GM12878 (cell line): ENCODE data around the gene MDM4. TPM values are rescaled to one million over a fixed set of nuclear protein-coding genes. Genes with fewer than 3 reads are reported as not detected.
A peak's percentile ranks its signal among the peaks of the same experiment; 100 is the strongest.

Source experiments
- ATF7 ChIP-seq: fragments of 450-650 bp; IDR thresholded peaks from 2 replicates; pipeline ENCODE4 v1.6.1; 2016; ENCODE audit warnings: low read depth, mild to moderate bottlenecking
- CBX5 ChIP-seq: sonication (generic); IDR thresholded peaks from 2 replicates; pipeline ENCODE4 v1.6.1; 2016; ENCODE audit warnings: low read depth, moderate library complexity, mild to moderate bottlenecking, inconsistent platforms
- CREB1 ChIP-seq: IDR thresholded peaks from 2 replicates; pipeline ENCODE4 v1.6.1; 2012; ENCODE audit warnings: low read depth, mild to moderate bottlenecking, inconsistent platforms
- ETV6 ChIP-seq, 2 experiments: fragments of 450-650 bp in 1 of 2; IDR thresholded peaks in 1 of 2; conservative IDR thresholded peaks in 1 of 2; 2 replicates each; pipeline ENCODE4 v1.6.1; 2014; ENCODE audit warnings: antibody characterized with exemption in 1 of 2, borderline replicate concordance in 1 of 2, low read depth in 1 of 2, mild to moderate bottlenecking in 1 of 2, moderate library complexity in 1 of 2
- NBN ChIP-seq: fragments of 450-650 bp; IDR thresholded peaks from 2 replicates; pipeline ENCODE4 v1.6.1; 2016
- NR2C1 ChIP-seq: fragments of 450-650 bp; IDR thresholded peaks from 2 replicates; pipeline ENCODE4 v1.6.1; 2017; ENCODE audit warnings: antibody characterized with exemption, mild to moderate bottlenecking, moderate library complexity
- NRF1 ChIP-seq: conservative IDR thresholded peaks from 2 replicates; pipeline ENCODE4 v1.6.1; 2011; ENCODE audit warnings: mild to moderate bottlenecking, low read depth, low read length, improper control_type of control experiment
- RAD21 ChIP-seq: IDR thresholded peaks from 2 replicates; pipeline ENCODE4 v1.6.1; 2011; ENCODE audit warnings: mild to moderate bottlenecking, low read depth, low read length, moderate library complexity; ENCODE audit not compliant: insufficient read depth
- RCOR1 ChIP-seq: conservative IDR thresholded peaks from 2 replicates; pipeline ENCODE4 v1.6.1; 2012; ENCODE audit warnings: low read depth, low read length, improper control_type of control experiment
- RUNX3 ChIP-seq: IDR thresholded peaks from 2 replicates; pipeline ENCODE4 v1.6.1; 2012; ENCODE audit warnings: low read length, inconsistent platforms
- SMAD1 ChIP-seq: fragments of 450-650 bp; IDR thresholded peaks from 2 replicates; pipeline ENCODE4 v1.6.1; 2018; ENCODE audit warnings: mild to moderate bottlenecking, low read depth; ENCODE audit not compliant: partially characterized antibody
- SUPT20H ChIP-seq: IDR thresholded peaks from 2 replicates; pipeline ENCODE4 v1.6.1; 2011; ENCODE audit warnings: low read depth, mild to moderate bottlenecking, low read length, moderate library complexity, borderline replicate concordance; ENCODE audit not compliant: control insufficient read depth
- TAF1 ChIP-seq: IDR thresholded peaks from 2 replicates; pipeline ENCODE4 v1.6.1; 2011; ENCODE audit warnings: mild to moderate bottlenecking, low read depth, low read length, borderline replicate concordance
- TBL1XR1 ChIP-seq: IDR thresholded peaks from 2 replicates; pipeline ENCODE4 v1.6.1; 2012; ENCODE audit warnings: low read depth, low read length, improper control_type of control experiment
- TCF3 ChIP-seq: IDR thresholded peaks from 2 replicates; pipeline ENCODE4 v1.6.1; 2012; ENCODE audit warnings: low read depth, mild to moderate bottlenecking, low read length, borderline replicate concordance; ENCODE audit not compliant: insufficient read depth
- TCF7 ChIP-seq: IDR thresholded peaks from 2 replicates; pipeline ENCODE4 v1.6.1; 2014; ENCODE audit warnings: antibody characterized with exemption, borderline replicate concordance
- YBX1 ChIP-seq: fragments of 450-650 bp; IDR thresholded peaks from 2 replicates; pipeline ENCODE4 v1.6.1; 2016; ENCODE audit warnings: antibody characterized with exemption
- YY1 ChIP-seq: IDR thresholded peaks from 2 replicates; pipeline ENCODE4 v1.6.1; 2011; ENCODE audit warnings: low read depth, mild to moderate bottlenecking, low read length
- polyA plus RNA-seq, 11 experiments: library from polyadenylated mRNA; depleted of rRNA in 4 of 11; unstranded in 6 of 11; stranded (reverse) in 5 of 11; fragments of >200 nt; fragmentation: Nextera tagmentation in 4 of 11; fragmentation: Illumina TruSeq in 1 of 11; extraction: Ambion mirVana in 4 of 11; extraction: Trizol in 1 of 11; gene quantifications; 1 replicate in 1 of 11; 2 replicates in 10 of 11; pipeline versions ENCODE4 v1.2.1 to v1.2.3, GENCODE V29; 2011 to 2016; ENCODE audit warnings: inconsistent platforms in 2 of 11, missing spikeins in 2 of 11, low read depth in 1 of 11
- total RNA-seq, 4 experiments: library from RNA; depleted of rRNA in 3 of 4; stranded (reverse); fragments of >200 nt in 3 of 4; fragmentation: Illumina TruSeq in 1 of 4; extraction: Trizol in 1 of 4; gene quantifications; 2 replicates each; pipeline versions ENCODE4 v1.2.1 to v1.2.3, GENCODE V29; 2013 to 2021
- TF ChIP-seq, protein P1 (sequence below): IDR thresholded peaks from 2 replicates; pipeline ENCODE4 v1.6.1; 2012; ENCODE audit warnings: mild to moderate bottlenecking, low read depth, low read length
- TF ChIP-seq, protein P2 (sequence below): fragments of 450-650 bp; conservative IDR thresholded peaks from 2 replicates; pipeline ENCODE4 v1.6.1; 2017; ENCODE audit warnings: mild to moderate bottlenecking, moderate library complexity
- TF ChIP-seq, protein P3 (sequence below): fragments of 450-650 bp; IDR thresholded peaks from 2 replicates; pipeline ENCODE4 v1.6.1; 2018; ENCODE audit warnings: borderline replicate concordance, mild to moderate bottlenecking; ENCODE audit not compliant: partially characterized antibody
- TF ChIP-seq, protein P4 (sequence below): IDR thresholded peaks from 2 replicates; pipeline ENCODE4 v1.6.1; 2011; ENCODE audit warnings: low read depth, mild to moderate bottlenecking, low read length, moderate library complexity, borderline replicate concordance; ENCODE audit errors: extremely low read depth

The MDM4 gene
- total and polyA plus RNA-seq, 10 of the 15 experiments (the other 5 are each of a cell fraction or from before 2014, with no cell fraction given) = 2.5 to 74.4 (median 22.7) TPM

DNA sequence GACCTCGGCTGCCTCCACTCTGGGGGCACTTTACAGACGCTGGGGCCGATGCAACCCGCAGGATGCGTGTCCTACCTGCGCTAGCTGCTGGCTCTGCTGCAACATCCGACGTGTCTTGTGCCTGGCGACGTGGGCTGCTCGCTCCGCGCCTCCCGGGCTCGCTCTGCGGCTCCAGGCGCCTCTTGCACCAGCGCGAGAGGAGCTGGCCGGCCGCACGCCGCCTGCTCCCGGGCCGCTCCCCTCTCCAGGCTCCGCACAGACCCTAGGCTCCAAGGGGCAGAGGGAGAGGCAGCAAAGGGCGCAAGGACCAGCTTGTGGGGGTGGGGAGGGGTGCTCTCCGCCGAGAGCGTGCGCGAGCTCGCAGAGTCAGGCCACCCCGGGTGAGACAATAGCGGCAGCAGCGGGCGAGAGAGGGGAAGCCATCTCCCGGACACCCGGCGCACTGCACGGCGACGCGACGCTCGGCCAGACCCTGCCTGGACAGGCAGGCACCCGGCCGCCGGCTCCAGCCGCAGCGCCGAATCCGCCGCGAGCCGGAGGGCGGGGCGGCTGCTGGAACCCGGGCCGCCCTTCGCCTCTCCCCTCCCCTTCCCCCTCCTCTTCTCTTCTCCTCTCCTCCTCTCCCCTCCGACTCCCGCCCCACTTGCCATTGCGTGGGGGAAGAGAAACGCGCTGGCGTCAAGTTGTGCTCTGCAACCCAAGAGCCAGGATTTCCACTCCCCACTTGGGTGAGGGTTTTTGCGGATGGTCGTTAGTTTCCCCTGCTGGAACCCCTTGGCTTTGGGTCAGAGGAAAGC lies 21.7 kb upstream of the MDM4 start, which contains the start of gene PIK3C2B (continued):
- TF ChIP-seq, protein P1, sequence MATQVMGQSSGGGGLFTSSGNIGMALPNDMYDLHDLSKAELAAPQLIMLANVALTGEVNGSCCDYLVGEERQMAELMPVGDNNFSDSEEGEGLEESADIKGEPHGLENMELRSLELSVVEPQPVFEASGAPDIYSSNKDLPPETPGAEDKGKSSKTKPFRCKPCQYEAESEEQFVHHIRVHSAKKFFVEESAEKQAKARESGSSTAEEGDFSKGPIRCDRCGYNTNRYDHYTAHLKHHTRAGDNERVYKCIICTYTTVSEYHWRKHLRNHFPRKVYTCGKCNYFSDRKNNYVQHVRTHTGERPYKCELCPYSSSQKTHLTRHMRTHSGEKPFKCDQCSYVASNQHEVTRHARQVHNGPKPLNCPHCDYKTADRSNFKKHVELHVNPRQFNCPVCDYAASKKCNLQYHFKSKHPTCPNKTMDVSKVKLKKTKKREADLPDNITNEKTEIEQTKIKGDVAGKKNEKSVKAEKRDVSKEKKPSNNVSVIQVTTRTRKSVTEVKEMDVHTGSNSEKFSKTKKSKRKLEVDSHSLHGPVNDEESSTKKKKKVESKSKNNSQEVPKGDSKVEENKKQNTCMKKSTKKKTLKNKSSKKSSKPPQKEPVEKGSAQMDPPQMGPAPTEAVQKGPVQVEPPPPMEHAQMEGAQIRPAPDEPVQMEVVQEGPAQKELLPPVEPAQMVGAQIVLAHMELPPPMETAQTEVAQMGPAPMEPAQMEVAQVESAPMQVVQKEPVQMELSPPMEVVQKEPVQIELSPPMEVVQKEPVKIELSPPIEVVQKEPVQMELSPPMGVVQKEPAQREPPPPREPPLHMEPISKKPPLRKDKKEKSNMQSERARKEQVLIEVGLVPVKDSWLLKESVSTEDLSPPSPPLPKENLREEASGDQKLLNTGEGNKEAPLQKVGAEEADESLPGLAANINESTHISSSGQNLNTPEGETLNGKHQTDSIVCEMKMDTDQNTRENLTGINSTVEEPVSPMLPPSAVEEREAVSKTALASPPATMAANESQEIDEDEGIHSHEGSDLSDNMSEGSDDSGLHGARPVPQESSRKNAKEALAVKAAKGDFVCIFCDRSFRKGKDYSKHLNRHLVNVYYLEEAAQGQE = no peak
- TF ChIP-seq RUNX3 (peak; percentile 44; the same call in 1 of the 2 replicates), TAF1 (0 out of 2 replicates have a peak, but pooled peaks have one; percentile 44), SUPT20H (no peak), NBN (peak; percentile 94), NR2C1 (no peak), TCF7 (no peak), ETV6 (conservative IDR thresholded peaks at IDR 0.05 in 1 of 2, IDR thresholded peaks at IDR 0.05 in 1 of 2; ENCODE audit: borderline replicate concordance in 1 of 2, low read depth in 1 of 2) (no peak; a peak in 1 of 4 replicates), RCOR1 (no peak), TBL1XR1 (no peak), NRF1 (0 out of 2 replicates have a peak, but pooled peaks have one; percentile 16), CREB1 (no peak), ATF7 (no peak), YY1 (no peak; the same call in 1 of the 2 replicates), CBX5 (no peak), YBX1 (no peak), SMAD1 (no peak), RAD21 (peak; percentile 47), TCF3 (0 out of 2 replicates have a peak, but pooled peaks have one; percentile 13)
- TF ChIP-seq, protein P2, sequence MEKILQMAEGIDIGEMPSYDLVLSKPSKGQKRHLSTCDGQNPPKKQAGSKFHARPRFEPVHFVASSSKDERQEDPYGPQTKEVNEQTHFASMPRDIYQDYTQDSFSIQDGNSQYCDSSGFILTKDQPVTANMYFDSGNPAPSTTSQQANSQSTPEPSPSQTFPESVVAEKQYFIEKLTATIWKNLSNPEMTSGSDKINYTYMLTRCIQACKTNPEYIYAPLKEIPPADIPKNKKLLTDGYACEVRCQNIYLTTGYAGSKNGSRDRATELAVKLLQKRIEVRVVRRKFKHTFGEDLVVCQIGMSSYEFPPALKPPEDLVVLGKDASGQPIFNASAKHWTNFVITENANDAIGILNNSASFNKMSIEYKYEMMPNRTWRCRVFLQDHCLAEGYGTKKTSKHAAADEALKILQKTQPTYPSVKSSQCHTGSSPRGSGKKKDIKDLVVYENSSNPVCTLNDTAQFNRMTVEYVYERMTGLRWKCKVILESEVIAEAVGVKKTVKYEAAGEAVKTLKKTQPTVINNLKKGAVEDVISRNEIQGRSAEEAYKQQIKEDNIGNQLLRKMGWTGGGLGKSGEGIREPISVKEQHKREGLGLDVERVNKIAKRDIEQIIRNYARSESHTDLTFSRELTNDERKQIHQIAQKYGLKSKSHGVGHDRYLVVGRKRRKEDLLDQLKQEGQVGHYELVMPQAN = peak; percentile 54
- TF ChIP-seq, protein P3, sequence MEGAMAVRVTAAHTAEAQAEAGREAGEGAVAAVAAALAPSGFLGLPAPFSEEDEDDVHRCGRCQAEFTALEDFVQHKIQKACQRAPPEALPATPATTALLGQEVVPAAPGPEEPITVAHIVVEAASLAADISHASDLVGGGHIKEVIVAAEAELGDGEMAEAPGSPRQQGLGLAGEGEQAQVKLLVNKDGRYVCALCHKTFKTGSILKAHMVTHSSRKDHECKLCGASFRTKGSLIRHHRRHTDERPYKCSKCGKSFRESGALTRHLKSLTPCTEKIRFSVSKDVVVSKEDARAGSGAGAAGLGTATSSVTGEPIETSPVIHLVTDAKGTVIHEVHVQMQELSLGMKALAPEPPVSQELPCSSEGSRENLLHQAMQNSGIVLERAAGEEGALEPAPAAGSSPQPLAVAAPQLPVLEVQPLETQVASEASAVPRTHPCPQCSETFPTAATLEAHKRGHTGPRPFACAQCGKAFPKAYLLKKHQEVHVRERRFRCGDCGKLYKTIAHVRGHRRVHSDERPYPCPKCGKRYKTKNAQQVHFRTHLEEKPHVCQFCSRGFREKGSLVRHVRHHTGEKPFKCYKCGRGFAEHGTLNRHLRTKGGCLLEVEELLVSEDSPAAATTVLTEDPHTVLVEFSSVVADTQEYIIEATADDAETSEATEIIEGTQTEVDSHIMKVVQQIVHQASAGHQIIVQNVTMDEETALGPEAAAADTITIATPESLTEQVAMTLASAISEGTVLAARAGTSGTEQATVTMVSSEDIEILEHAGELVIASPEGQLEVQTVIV = no peak
- TF ChIP-seq, protein P4, sequence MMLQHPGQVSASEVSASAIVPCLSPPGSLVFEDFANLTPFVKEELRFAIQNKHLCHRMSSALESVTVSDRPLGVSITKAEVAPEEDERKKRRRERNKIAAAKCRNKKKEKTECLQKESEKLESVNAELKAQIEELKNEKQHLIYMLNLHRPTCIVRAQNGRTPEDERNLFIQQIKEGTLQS = no peak
